ENCODE results near the gene PAM. TPM values are rescaled to one million over a fixed set of nuclear protein-coding genes. Genes with fewer than 3 reads are reported as not detected.
A peak's percentile ranks its signal among the peaks of the same experiment; 100 is the strongest.

Gene PAM
- total and polyA plus RNA-seq, 2 donors from 2014 or later = 158 to 293 TPM

DNA sequence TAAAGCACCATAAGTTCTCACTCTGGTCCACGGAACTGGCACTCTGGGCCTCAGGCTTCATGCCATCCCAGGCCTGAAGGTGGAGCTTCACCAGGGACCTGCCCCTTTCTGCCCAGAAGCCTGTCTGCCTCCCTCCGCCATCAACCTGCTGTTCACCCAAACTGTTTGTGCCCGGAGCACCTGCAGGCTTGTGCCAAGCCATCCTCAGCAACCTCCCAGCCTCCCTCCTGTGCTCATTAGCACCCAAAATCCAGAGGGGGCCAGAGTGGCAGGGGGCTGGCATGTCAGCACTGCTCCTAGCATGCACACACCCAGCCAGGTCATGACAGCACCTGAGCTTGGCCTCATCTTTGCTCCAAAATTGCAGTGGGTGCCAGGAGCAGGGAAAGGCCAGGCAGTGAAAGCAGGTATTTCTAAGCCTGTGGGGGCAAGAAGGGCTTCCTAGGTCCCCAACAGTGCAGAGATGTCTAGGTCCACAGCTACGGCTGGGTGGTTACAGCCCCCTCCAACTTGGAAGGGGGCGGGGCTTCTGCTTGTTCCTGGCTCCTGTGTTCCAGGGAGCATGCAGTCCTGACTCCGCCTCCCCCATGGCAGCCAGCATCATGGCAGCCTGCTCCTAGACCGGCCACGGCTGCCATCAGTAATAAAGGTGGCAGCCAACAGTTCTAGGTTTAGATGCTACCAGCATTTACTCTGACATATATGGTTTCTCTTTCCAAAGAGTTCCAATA is 279.7 kb downstream of the PAM start:
- TF ChIP-seq CTCF (IDR thresholded peaks at IDR 0.05; ENCODE audit: borderline replicate concordance, extremely low read depth, insufficient read depth) = no peak
- DNase-seq (peak in 1 of 5 donors; percentile 54), FAIRE-seq (no peak)
- no peaks in the 10 kb centered on the region for H3K27me3 ChIP-seq (ENCODE audit: control insufficient read depth, insufficient read depth, low read length)
- H3K4me3 ChIP-seq (ENCODE audit: low read length in 3 of 3) = no peak overlapping the region
- no peak overlapping the region for H3K27ac ChIP-seq (ENCODE audit: low read depth in 2 of 2, low read length in 2 of 2)
- intact Hi-C loops (cut with DNase I) = no loop called here
- no peaks in the 10 kb centered on the region for H3K4me1 ChIP-seq (ENCODE audit: control insufficient read depth in 2 of 3, insufficient read depth in 2 of 3, low read depth in 1 of 3, low read length in 3 of 3)
- peaks cover 0 to 4% (median 0%) of the 10 kb centered on the region in 3 donors for H3K36me3 ChIP-seq (ENCODE audit: control insufficient read depth in 2 of 3, insufficient read depth in 3 of 3, low read length in 3 of 3)
- H3K9ac ChIP-seq (ENCODE audit: low read length in 3 of 3) = no peak overlapping the region
- peaks cover 0 to 6% (median 0%) of the 10 kb centered on the region in 3 donors for H3K9me3 ChIP-seq (ENCODE audit: control insufficient read depth in 2 of 3, insufficient read depth in 1 of 3, low read length in 3 of 3)

- FAIRE-seq = no peak
These were observed 280.6 kb downstream of the PAM start for GRCh38 chr5:103035701-103036100.

DNA sequence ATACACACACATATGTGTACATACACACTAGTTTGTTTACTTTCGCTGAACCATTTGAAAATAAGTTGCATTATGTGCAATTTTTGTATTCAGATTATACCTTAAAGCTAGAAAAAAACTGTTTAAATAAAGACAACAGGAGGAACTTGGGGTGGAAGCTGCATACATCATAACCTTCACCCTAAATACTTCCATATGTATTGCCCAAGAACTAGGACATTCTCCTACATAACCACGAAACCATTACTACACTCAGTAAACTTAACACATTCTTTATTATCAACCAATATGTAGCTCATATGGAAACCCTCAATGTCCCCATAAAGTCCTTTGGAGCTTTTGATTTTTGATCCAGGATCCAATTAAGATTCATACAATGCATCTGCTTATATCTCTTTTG is 281.5 kb downstream of the PAM start:
- Histone ChIP-seq H3K27me3 (ENCODE audit: control insufficient read depth, insufficient read depth, low read length) (no peaks in the 10 kb centered on the region), H3K27ac (ENCODE audit: low read depth in 2 of 2, low read length in 2 of 2) (no peak overlapping the region), H3K9me3 (ENCODE audit: control insufficient read depth in 2 of 3, insufficient read depth in 1 of 3, low read length in 3 of 3) (peaks cover 0 to 6% (median 0%) of the 10 kb centered on the region in 3 donors), H3K36me3 (ENCODE audit: control insufficient read depth in 2 of 3, insufficient read depth in 3 of 3, low read length in 3 of 3) (peaks cover 0 to 4% (median 0%) of the 10 kb centered on the region in 3 donors), H3K4me1 (ENCODE audit: control insufficient read depth in 2 of 3, insufficient read depth in 2 of 3, low read depth in 1 of 3, low read length in 3 of 3) (no peaks in the 10 kb centered on the region), H3K4me3 (ENCODE audit: low read length in 3 of 3) (no peak overlapping the region), H3K9ac (ENCODE audit: low read length in 3 of 3) (no peak overlapping the region)
- no peak for FAIRE-seq
- DNase-seq = no peak
- TF ChIP-seq CTCF (IDR thresholded peaks at IDR 0.05; ENCODE audit: borderline replicate concordance, extremely low read depth, insufficient read depth) = no peak
- intact Hi-C loops (cut with DNase I) = no loop called here

More at GRCh38 chr5:103035701-103036100, 280.6 kb downstream of the PAM start:
- H3K4me3 ChIP-seq (ENCODE audit: low read length in 3 of 3) = no peak overlapping the region
- no peak overlapping the region for H3K9ac ChIP-seq (ENCODE audit: low read length in 3 of 3)
- no peaks in the 10 kb centered on the region for H3K4me1 ChIP-seq (ENCODE audit: control insufficient read depth in 2 of 3, insufficient read depth in 2 of 3, low read depth in 1 of 3, low read length in 3 of 3)
- H3K36me3 ChIP-seq (ENCODE audit: control insufficient read depth in 2 of 3, insufficient read depth in 3 of 3, low read length in 3 of 3) = peaks cover 0 to 4% (median 0%) of the 10 kb centered on the region in 3 donors
- no peak for DNase-seq
- H3K27ac ChIP-seq (ENCODE audit: low read depth in 2 of 2, low read length in 2 of 2) = no peak overlapping the region
- no peaks in the 10 kb centered on the region for H3K27me3 ChIP-seq (ENCODE audit: control insufficient read depth, insufficient read depth, low read length)
- no peak for TF ChIP-seq CTCF (IDR thresholded peaks at IDR 0.05; ENCODE audit: borderline replicate concordance, extremely low read depth, insufficient read depth)
- intact Hi-C loops (cut with DNase I) = no loop called here
- H3K9me3 ChIP-seq (ENCODE audit: control insufficient read depth in 2 of 3, insufficient read depth in 1 of 3, low read length in 3 of 3) = peaks cover 0 to 6% (median 0%) of the 10 kb centered on the region in 3 donors

All from kidney (tissue), 14 donors.